IPS DF 19.7 (cell line): ENCODE data around the gene CBFA2T3.

Experiments used
- DNase-seq: peaks from one replicate; pipeline ENCODE4 v3.0.0-alpha.2; 2013; ENCODE audit warnings: low read depth, low spot score

CBFA2T3 gene

GRCh38 chr16:88859381-88860091 is 117.5 kb downstream of the CBFA2T3 start:
- no peak for DNase-seq

GRCh38 chr16:88857728-88858339 is 119.2 kb downstream of the CBFA2T3 start:
- DNase-seq: no peak

- no peak for DNase-seq
Observed at GRCh38 chr16:88856828-88857727, 119.9 kb downstream of the CBFA2T3 start, which contains the start of the genes GALNS and TRAPPC2L. TSS of gene GALNS (minus strand) at chr16:88856947. CDS start at chr16:88856877, 70 bp downstream. TSS of gene TRAPPC2L (plus strand) at chr16:88857127. CDS start at chr16:88857151, 24 bp downstream.

DNA sequence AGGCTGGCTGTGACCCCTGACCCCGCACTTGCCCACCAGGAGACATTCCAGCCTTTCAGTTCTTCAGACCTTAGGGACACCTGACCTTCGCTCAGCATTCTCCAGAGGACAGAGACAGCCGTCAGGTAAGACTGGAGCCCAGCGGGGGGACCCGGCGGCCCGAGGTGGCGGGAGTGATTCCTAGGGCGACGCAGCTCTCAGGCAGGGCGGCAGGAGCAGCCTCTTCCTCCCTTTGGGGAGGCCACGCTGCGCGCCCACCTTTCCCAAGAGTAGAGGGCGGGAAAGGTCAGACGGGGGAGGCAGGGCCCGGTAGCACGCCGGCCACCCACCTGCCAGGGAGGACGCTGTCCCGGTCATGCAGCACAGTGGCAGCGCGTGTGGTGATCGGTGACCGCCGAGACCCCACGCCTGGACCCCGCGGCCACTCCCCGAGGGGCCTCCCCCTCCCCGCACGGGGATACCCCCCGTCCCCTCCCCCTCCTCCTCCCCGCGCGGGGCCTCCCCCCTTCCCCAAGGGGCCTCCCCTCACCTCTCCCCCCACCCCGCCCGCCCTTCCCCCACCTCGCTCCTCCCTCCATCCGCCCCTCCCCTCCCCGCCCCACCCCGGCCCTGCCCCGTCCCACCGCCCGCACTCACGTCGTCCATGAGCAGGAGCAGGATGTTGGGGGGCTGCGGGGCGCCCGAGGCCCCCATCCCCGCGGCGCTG is 120.7 kb downstream of the CBFA2T3 start:
- DNase-seq: no peak

DNA sequence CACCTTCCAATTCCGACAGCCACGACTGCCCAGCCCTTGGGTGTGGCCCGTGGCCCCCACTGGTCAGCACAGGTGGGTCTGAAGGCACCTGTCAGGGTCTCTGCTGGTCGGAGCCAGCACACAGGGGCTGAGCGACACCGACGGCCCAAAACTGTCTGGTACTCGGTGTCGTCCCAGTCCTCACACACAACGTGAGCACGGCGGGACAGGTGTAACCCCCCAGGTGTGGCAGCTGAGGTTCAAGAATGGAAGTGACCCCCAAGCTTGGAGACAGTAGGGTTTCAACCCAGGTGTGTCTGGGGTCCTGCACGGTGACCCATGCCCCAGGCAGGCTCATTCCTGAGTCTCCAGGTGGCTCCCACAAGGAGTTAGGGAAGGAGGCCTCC is 121.3 kb downstream of the CBFA2T3 start:
- DNase-seq: no peak

- DNase-seq: no peak
Observed at GRCh38 chr16:88855176-88855575, 121.8 kb downstream of the CBFA2T3 start.

GRCh38 chr16:88854306-88855111 is 122.5 kb downstream of the CBFA2T3 start:
- no peak for DNase-seq

DNA sequence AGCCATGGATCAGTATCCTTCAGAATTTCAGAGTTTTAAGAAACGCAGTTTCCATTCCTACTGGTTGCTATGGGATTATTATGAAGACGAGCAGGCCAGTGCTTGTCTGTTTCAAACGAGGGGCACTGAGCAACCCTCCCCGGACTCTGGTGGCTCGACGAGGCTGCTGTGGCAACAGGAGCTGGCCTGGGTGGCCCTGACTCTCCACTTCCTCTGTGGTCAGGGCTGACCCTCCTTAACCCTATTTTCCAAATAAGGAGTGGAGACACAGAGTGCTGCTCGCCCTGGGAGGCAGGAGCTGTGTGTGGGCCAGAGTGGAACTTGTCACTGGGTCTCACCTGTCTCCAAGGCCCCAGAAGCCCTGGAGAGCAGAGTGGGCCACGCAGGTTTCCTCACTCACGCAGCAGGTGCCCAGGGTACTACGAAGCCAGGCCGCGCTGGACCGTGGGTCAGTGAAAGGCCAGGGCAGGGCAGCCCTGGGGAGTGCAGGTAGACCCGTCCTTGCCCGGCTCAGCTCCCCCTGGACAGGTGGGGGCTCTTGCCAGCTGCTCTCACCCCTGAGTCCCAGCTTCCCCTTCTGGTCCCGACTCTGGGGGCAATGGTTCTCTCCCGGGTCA is 123.6 kb downstream of the CBFA2T3 start:
- DNase-seq: no peak

DNA sequence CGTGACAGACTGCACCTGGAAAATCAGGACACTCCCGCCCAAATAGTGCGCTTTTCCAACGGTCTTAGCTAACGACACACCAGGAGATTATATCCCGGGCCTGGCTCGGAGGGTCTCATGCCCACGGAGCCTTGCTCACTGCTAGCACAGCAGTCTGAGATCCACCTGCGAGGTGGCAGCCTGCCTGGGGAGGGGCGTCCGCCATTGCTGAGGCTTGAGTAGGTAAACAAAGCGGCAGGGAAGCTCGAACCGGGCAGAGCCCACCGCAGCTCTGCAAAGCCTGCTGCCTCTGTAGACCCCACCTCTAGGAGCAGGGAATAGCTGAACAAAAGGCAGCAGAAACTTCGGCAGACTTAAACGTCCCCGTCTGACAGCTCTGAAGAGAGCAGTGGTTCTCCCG is 125.4 kb downstream of the CBFA2T3 start:
- no peak for DNase-seq

- no peak for DNase-seq
Observed at GRCh38 chr16:88850531-88851199, 126.3 kb downstream of the CBFA2T3 start.

DNA sequence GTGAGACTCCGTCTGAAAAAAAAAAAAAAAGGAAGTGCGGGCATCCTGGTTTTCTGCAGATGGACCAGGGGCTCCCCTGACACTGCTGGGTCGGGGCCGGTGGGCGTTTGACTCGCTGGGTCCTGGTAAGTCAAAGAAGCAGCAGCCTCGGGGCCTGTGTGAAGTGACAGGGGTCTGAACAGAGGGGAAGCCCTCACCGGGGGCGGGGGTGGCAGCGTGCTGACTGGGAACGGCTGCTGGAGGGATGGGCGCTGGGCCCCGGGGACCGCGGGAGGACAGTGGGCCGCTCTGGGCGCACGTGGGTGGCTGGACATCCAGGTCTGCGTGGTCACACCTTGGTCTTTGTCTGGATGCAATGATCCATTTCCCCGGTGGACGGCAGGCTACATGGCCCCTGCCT is 128.4 kb downstream of the CBFA2T3 start:
- DNase-seq: no peak

DNA sequence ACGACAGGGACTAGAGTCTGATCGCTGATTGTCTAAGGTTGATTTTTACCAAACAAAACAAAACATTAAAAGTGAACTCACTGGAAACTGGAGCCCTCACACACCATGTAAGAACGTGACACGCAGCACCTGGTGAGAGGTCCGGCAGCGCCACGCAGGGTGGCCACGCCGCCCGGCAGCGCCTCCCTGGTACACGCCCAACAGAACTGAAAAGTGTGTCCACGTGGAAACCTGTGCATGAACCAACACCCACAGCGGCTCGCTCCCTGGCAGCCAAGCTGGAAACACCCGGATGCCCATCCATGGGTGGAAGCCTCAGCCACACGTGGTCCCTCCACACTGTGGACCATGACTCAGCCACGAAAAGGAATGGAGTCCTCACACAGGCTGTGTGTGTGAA is 129.4 kb downstream of the CBFA2T3 start:
- DNase-seq: no peak

GRCh38 chr16:88846088-88846487 is 130.9 kb downstream of the CBFA2T3 start:
- DNase-seq: no peak

DNA sequence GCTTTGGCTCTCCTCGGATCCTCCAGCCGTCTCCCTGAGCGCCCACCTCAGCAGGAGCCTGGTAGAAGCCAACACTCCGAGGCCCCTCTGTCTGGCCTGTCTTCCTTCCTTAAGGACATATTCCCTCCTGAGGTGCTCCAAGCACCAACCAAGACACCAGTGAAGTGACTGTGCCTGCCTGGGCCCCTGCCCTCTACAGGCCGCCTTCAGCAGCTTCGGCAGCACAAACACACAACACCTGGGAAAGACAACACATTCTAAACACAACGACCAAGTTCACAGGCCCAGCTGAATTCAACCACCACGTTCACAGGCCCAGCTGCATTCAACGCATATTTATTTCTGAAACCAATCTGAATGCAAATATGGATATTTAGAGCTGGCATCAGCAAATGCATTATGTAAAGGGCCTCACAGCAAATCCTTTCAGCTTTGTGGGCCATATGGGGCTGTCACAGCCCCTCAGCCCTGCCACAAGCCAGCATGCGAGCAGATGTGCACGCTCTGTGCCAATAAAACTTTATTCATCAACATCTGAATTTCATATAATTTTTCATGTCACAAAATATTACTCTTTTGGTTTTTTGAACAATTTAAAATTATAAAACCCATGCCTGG is 132.5 kb downstream of the CBFA2T3 start:
- no peak for DNase-seq

DNA sequence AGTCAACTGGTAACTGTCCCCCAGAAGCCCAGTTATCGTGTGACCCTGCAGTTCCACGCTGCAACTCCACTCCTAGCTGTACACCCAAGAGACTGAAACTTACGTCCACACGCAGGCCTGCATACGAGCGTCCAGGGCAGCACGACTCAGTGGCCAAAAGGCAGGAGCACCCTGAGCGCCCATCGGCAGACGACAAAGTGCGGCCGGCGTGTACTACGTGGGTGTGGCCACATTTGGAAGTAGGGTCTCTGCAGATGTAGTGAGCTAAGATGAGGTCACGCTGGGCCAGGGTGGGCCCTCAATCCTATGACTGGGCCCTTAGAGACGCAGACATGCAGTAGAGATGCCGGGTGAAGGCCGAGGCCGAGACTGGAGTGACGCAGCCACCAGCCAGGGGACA is 133.8 kb downstream of the CBFA2T3 start:
- DNase-seq: no peak

DNA sequence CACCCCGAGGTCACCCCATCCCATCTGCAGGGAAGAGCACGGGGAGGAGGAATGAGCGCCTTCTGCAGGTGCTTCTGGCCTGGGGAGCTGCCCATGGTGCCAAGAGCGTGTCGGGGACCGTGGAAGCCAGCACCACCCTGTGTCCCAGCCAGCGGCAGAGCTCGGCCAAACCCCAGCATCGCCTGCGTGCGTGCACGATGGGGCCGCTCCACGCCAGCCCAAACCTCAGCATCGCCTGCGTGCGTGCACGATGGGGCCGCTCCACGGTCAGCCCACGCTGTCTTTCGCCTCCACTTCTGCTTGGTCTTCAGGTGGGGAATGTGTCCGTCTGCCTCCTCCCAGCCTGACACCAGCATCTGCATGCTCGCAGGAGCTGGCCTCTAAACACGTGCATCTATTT is 134.2 kb downstream of the CBFA2T3 start:
- no peak for DNase-seq

GRCh38 chr16:88842308-88842756 is 134.7 kb downstream of the CBFA2T3 start:
- no peak for DNase-seq

DNA sequence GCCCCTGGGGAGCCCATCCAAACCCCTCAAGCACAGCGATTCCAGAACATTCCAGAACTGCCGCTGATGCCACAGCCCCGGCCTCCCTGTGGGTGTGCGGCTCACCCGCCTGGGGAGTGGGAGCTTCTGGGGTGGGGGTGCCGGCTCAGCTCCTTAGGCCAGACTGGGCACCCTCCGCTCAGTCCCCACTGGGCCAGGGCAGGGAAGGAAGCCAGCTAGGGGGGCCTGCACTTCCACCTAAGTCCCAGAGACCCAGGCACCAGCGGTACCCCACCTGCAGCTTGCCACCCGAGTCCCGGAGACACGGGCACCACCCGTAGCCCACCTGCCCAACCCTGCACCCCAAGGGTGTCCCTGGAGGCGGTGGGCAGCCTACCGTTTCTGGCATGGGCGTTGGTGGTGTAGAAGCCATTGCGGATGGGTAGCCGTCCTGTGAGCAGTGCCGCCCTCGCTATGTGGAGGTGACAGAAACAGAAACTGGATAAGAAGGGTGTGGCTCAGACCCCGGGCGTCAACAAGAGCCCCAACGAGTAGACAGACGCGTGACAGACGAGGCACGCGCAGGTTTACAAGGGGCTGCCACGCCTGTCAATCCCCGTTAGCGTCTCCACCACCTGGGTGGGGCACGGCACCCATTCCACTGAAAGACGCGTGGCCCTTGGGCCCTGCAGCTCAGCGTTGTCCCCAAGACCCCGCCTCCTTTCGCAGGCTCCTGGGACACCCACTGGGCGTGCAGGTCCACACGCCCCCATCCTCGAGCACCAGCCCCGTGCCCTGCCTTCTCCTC is 135.3 kb downstream of the CBFA2T3 start:
- DNase-seq: no peak
